AG04450 (cell line): ENCODE data around the gene AMBN. TPM values are rescaled to one million over a fixed set of nuclear protein-coding genes. Genes with fewer than 3 reads are reported as not detected.

ENCODE experiments used
- CTCF ChIA-PET: fragments of 300-600, 350-600 bp; formaldehyde crosslinking; extraction: SDS; loops from one replicate; lab custom pipeline; 2022; ENCODE audit warnings: antibody characterized with exemption, inconsistent platforms; lab: Charles Lee
- POLR2A ChIA-PET: fragments of 350-600 bp; formaldehyde crosslinking; extraction: SDS; loops from one replicate; lab custom pipeline; 2021; ENCODE audit warnings: antibody characterized with exemption, inconsistent platforms; lab: Yijun Ruan, JAX
- DNase-seq: peaks from one replicate; pipeline ENCODE4 v3.0.0-alpha.2; 2011; ENCODE audit warnings: low read depth, low spot score
- H3K27ac ChIP-seq: one replicate; pipeline ENCODE4 v1.5.1; 2012; ENCODE audit warnings: low read depth, low read length, control low read depth
- H3K27me3 ChIP-seq: one replicate; pipeline ENCODE4 v1.6.0; 2012; ENCODE audit warnings: low read length; ENCODE audit not compliant: control insufficient read depth, insufficient read depth
- H3K4me3 ChIP-seq: 2 replicates; pipeline ENCODE4 v1.5.1; 2011; ENCODE audit warnings: mild to moderate bottlenecking, low read depth, low read length, control low read depth
- H3K9me3 ChIP-seq: 2 replicates; pipeline ENCODE4 v1.5.1; 2012; ENCODE audit warnings: low read length; ENCODE audit not compliant: control insufficient read depth, insufficient read depth
- CTCF ChIP-seq: IDR thresholded peaks from 2 replicates; pipeline ENCODE4 v1.5.1; 2011; ENCODE audit warnings: low read depth, low read length, control low read depth, inconsistent platforms
- polyA plus RNA-seq: library from polyadenylated mRNA; depleted of rRNA; stranded (reverse); fragments of >200 nt; gene quantifications from 2 replicates; pipeline ENCODE4 v1.2.3, GENCODE V29; 2011

AMBN gene
- polyA plus RNA-seq, 1 experiment, result not detected

- DNase-seq, result no peak
- no peak overlapping the region for H3K4me3 ChIP-seq
- no peaks in the 10 kb centered on the region for H3K27me3 ChIP-seq
- H3K27ac ChIP-seq, result no peak overlapping the region
- POLR2A ChIA-PET, result no interaction called here
- no peaks in the 10 kb centered on the region for H3K9me3 ChIP-seq
- CTCF ChIA-PET, result interaction anchor here (1.0 to 2.3 kb wide), 2 partner anchors 46 kb away, joined by 3 to 5 read pairs; no protein-coding TSS in a partner anchor
- TF ChIP-seq CTCF, result no peak
Measured at GRCh38 chr4:70606459-70606858, 14.4 kb downstream of the AMBN start.

- ChIA-PET CTCF (interaction anchor here (0.6 to 2.3 kb wide), 2 partner anchors 45 to 402 kb away, joined by 3 to 5 read pairs; no protein-coding TSS in a partner anchor), POLR2A (no interaction called here)
- no peak for DNase-seq
- TF ChIP-seq CTCF, result no peak
- no peaks in the 10 kb centered on the region for H3K27me3 ChIP-seq
- H3K27ac ChIP-seq, result no peak overlapping the region
- H3K9me3 ChIP-seq, result no peaks in the 10 kb centered on the region
- no peak overlapping the region for H3K4me3 ChIP-seq
Measured at GRCh38 chr4:70607334-70607853, 15.3 kb downstream of the AMBN start.

- no peak for DNase-seq
- H3K4me3 ChIP-seq, result no peak overlapping the region
- no peak overlapping the region for H3K27ac ChIP-seq
- CTCF ChIA-PET, result no interaction called here
- no peak for TF ChIP-seq CTCF
- POLR2A ChIA-PET, result no interaction called here
- H3K9me3 ChIP-seq, result no peaks in the 10 kb centered on the region
- H3K27me3 ChIP-seq, result no peaks in the 10 kb centered on the region
Measured at GRCh38 chr4:70608324-70608723, 16.3 kb downstream of the AMBN start.

- TF ChIP-seq CTCF, result no peak
- Histone ChIP-seq H3K4me3 (peak overlapping the region; percentile 1; the same call in 1 of the 2 replicates), H3K27me3 (no peaks in the 10 kb centered on the region), H3K27ac (no peak overlapping the region), H3K9me3 (no peaks in the 10 kb centered on the region)
- DNase-seq, result no peak
- POLR2A ChIA-PET, result no interaction called here
- CTCF ChIA-PET, result interaction anchor here (0.6 to 1.5 kb wide), 3 partner anchors 38 to 59 kb away, joined by 3 to 4 read pairs (median 4); no protein-coding TSS in a partner anchor
Measured at GRCh38 chr4:70613306-70614183, 21.5 kb downstream of the AMBN start.

GRCh38 chr4:70614184-70614555 is 22.1 kb downstream of the AMBN start:
- no peak for TF ChIP-seq CTCF
- Histone ChIP-seq H3K27me3 (no peaks in the 10 kb centered on the region), H3K27ac (no peak overlapping the region), H3K9me3 (no peaks in the 10 kb centered on the region), H3K4me3 (peak overlapping the region; percentile 1; the same call in 1 of the 2 replicates)
- CTCF ChIA-PET, result interaction anchor here (0.6 to 1.5 kb wide), 4 partner anchors 13 to 300 kb away, joined by 3 to 4 read pairs (median 4); no protein-coding TSS in a partner anchor
- POLR2A ChIA-PET, result no interaction called here
- no peak for DNase-seq
